NOMO-1 treated with DMSO at 0.1 percent for 48 hours (cell line): ENCODE data around the gene FBXL20.

Experiments
- DNase-seq: peaks from one replicate; lab custom pipeline; 2025; ENCODE audit not compliant: unreplicated experiment; lab: John Stamatoyannopoulos, UW

The FBXL20 gene

GRCh38 chr17:39229274-39229913 lies 172.0 kb downstream of the FBXL20 start:
- peak; percentile 78 for DNase-seq

- DNase-seq: no peak
Observed at GRCh38 chr17:39227364-39227919, 174.0 kb downstream of the FBXL20 start.

DNA sequence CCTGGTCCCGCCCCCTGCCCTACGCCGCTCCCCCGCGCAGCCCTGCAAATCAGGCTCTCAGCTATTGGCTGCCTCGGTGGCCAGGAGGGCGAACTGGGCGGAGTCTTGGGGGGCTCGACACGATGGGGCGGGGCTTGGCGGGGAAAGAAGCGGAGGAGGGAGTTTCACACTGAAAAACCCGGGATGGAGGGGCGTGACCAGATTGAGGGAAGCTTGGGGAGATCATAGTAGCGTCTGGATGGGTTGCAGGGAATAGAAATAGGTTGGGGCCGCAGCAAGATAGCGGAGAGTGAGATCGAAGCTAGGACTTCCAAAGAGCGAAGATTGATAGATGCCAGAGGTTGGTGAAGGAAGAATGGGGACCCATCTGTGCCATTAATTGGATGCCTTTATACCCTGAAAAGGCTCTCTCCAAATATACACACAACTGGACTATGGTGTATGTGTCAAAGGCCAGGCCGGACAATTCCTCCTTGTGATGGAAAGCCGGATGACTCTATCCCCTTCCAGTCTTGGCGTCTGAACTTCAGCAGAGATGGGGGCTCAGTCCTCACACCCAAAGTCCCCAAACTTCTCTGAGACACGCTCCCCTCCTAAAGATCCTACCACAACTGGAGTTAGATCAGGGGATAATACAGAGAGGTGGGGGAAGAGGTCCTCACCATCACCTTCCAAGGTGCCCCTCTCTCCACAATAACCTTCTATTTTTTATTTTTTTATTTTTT lies 175.3 kb downstream of the FBXL20 start:
- no peak for DNase-seq

GRCh38 chr17:39225308-39225958 lies 176.0 kb downstream of the FBXL20 start, which contains the start of gene STAC2:
Gene STAC2 (minus strand): TSS chr17:39225945. CDS start chr17:39225502, 443 bp downstream.
- no peak for DNase-seq

GRCh38 chr17:39224778-39225307 lies 176.6 kb downstream of the FBXL20 start:
- no peak for DNase-seq

DNA sequence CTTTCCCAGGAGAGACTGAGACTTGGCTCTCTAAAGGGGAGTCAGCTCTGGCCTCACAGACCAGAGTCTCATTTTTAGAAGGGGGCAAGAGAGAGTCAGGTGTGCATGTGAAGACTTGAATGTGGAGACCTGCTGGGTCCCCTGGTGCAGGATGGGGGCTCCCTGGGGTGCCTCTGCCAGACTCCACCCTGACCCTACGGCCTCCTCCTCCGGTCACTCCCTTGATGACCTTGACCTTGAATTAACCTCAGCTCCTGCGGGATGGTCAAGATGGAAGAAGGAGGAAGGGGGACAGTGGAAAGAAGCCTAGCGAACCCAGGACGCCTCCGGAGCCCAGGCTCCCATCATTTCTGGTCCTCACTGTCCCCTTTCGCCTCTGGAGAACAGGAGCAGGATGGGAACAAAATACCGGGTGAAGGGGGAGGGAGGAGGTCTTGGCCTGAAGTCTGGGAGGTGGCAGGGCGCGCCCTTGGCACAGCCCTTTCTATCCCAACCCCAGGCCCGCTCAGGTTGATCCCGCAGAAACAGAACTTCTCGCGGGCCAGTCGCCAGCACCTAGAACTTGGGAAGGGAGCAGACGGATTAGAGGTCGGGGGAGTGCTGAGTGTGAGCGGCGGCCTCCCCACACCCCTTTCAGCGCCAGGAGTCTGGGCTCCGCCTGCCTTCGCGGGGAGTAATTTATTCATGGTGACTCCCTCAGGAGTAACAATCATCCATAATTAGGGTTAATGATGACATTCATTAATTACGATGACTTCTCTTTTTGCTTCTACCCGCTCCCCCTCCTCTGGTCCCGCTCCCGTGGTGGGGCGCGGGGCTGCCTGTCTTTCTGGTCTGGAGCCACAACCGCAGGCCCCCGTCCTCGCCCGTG lies 177.3 kb downstream of the FBXL20 start:
- DNase-seq: no peak

DNA sequence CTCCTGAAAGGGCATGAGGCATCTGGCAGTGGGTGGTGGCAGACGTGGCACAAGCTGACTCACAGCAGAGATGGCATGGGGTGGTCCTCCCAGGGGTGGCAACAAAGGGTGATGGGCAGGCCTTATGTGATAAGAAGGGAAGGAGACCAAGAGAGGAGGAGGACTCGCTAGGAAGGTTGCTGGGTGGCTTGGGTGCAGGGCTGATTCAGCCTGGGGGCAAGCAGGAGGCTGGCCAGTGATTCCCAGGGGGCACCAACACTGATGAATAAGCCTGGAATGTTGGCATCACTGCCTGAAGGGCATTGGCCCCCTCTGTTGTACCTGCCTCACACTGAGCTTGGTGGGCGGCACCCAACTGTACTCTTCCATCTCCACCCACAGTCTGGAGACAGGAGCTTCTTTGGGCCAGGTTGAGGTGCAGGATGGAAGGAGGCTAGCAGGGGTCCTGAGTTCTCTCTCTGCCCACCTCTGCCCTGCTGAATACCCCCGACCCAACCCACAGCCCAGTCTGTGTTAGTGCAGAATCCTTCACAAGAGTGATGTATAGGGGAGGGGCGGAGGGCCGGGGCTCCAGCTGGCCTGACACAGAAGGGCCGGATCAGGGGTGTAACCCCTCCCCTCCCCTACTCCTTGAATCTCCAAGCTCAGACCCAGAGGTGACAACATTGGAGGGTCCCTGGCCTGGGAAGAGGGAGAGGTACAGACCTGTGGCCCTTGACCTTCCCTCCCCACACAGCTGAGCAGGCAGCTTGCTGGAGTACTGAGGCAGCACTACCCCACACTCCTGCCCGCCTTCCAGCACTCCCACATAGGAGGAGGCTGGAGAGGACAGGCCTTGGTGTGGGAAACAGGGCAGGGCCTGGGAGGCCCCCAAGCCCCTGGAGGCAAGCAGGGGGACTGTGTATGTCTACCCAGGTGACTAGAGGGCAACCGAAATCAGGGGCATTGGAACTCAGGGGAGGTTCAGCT lies 178.3 kb downstream of the FBXL20 start:
- no peak for DNase-seq

- DNase-seq: no peak
Observed at GRCh38 chr17:39222151-39222550, 179.3 kb downstream of the FBXL20 start.

DNA sequence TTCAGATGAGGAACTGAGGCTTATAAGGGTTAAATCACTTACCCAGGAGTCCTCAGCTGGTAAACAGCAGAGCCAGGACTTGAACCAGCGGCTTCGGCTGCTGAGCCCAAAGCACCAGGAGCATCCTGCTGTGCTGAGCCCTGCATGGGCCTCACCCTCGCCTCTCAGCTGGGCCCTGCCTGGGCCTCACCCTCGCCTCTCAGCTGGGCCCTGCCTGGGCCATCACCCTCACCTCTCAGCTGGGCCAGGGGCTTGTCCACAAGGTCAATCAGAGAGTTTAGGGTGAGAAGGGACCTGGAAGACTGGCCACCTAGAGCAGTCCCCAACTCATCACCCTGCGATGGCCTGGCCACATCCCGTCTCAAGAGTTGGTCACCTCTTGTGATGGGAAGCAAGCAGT lies 179.9 kb downstream of the FBXL20 start:
- DNase-seq: no peak

GRCh38 chr17:39219647-39220154 lies 181.7 kb downstream of the FBXL20 start:
- DNase-seq: no peak

- no peak for DNase-seq
Observed at GRCh38 chr17:39218906-39219305, 182.5 kb downstream of the FBXL20 start.

GRCh38 chr17:39217734-39218369 lies 183.6 kb downstream of the FBXL20 start:
- no peak for DNase-seq

GRCh38 chr17:39213852-39214251 lies 187.6 kb downstream of the FBXL20 start:
- DNase-seq: no peak

GRCh38 chr17:39212841-39213480 lies 188.5 kb downstream of the FBXL20 start:
- DNase-seq: no peak

DNA sequence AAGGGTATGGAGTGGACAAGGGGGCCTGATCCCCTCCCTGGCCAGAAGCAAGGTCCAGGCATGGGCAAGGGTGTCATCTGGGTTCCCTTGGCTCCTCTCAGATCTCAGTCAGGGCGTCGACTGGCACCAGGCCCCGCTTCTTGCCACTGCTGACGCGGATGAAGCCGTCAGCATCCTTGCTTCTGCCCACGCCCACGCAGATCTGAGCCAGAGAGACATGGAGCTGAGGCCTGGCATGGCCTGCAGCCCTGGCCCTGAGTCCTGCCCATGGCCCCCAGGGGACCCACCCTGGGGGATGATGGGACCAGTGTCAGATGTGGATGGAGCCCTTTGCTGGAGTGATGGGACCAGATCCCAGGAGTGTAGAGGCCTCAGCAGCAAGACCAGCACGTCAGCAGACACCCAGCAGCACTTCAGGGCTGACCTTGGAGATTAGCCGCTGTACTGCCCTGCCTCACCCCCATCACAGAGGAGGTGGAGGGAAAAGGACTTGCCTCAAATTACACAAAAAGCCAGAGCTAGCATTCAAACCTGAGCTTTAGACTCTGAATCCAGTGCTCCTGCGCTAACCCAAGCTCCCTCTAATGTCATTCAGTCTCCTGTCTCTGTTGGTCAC lies 189.1 kb downstream of the FBXL20 start:
- DNase-seq: no peak

GRCh38 chr17:39210093-39210434 lies 191.4 kb downstream of the FBXL20 start:
- DNase-seq: no peak

- DNase-seq: peak; percentile 21
Observed at GRCh38 chr17:39209317-39210092, 191.9 kb downstream of the FBXL20 start.
